HG03460 (cell line): ENCODE measurements around the gene ACACA.

Experiments
- ATAC-seq: cut with Tn5 transposase; IDR thresholded peaks from one replicate; pipeline ENCODE4 v1.9.1; 2021; ENCODE audit not compliant: unreplicated experiment

ACACA gene

DNA sequence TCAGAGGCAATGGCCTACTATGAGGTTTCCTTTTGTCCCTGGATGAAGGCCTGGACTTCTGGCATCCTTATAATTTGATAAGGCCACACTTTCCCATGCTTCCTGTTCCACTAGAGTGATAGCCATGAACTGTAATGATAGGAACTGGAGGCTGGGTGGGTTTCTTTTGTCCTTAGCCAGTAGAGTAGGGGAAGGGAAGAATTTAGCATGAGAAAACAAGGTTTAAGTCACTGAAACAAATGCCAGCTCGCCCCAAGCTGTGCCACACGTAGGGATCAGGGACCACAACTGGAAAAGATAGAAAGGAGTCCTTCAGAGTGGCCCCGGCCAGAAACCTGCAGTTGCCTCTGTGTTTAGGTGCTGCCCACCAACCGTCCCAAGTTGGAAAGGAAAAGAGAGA, 111.7 kb downstream of the ACACA start:
- ATAC-seq: no peak

DNA sequence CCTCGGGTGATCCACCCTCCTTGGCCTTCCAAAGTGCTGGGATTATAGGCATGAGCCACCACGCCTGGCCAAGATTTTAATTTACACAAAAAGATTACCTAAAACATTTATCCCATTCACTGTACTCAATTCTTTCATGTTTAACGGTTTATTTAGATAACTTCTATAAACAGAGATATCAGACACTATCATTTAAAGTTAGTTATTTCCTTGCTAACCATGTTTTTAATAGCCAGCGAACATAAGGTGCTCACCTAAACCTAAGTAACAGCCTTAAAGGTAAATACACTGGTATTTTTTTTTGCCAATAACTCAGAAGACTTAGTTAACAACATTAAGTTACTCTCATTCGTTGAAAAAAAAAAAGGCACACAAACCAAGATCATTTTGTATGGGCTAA, 112.9 kb downstream of the ACACA start:
- no peak for ATAC-seq

- ATAC-seq: no peak
These were observed 114.1 kb downstream of the ACACA start for GRCh38 chr17:37292429-37293139.

- no peak for ATAC-seq
These were observed 115.3 kb downstream of the ACACA start for GRCh38 chr17:37291351-37291750.

DNA sequence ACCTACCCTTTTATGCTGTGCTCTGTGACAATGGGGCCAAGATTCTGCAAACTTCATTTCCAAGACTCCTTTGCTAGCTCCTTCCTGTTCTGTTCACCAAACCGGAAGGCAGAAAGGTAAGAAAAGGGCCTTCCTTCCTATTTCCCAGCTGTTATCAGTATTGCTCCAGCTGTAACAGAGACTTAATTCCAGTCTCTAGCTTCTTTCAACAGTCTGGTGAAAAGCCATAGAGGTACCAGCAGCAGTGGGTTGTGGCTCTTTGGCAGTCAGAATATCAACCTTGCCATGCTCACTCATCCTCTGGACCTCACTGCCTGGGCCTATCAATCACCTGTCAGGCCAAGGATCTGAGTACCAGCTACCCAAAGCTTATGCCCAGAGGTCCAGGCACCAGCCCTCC, 120.2 kb downstream of the ACACA start:
- no peak for ATAC-seq

GRCh38 chr17:37284191-37284590, 122.4 kb downstream of the ACACA start:
- ATAC-seq: no peak

GRCh38 chr17:37283414-37283961, 123.1 kb downstream of the ACACA start:
- no peak for ATAC-seq

GRCh38 chr17:37280841-37281240, 125.8 kb downstream of the ACACA start:
- no peak for ATAC-seq

DNA sequence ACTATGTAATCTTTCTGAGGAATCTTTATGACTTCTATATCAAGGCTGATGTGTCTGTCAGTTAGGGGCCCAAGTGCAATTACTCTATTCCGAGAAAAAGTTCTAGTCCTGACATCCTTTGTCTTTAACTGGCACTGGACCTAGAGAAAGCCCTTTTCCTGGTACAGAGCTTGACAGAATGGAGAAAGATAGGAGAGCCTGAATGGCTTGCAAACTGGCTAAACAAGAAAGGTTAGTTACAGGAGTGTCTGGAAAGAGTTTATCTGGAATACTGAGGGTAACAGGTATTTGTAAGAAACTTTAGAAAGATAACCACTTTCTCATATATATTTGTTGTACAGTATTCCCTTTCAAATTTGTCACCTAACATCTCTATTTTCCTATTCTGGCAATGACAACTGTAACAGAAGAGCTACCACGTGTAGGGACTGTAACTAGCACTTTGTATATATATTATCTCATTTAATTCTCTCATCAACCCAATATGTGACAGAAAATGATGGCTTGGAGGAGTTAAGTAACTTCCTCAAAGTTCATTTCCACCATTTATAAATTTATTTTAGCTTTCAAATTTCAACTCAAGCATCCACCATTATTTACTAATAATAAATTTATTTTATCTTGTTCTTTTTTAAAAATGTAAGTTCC, 128.3 kb downstream of the ACACA start:
- ATAC-seq: no peak

GRCh38 chr17:37276475-37276874, 130.2 kb downstream of the ACACA start:
- ATAC-seq: no peak

DNA sequence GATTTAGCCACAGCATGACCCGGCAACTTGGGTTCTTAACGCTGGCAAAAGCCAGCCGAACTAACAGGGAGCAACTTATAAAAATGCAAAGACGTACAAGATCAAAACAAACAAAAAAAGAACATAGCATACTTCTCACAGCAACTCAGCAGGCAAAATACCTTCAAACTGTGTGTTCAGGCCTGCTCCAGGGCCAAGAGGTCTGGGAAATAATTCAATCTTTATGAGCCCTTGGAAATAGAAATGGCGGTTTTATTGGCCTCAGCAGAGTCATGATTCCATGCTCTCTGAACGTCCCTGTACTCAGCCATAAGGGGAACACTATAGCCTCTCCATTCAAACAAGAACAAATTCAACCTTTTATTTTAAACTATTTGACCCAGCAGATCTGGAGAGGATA, 132.2 kb downstream of the ACACA start:
- ATAC-seq: no peak

- ATAC-seq: no peak
These were observed 133.1 kb downstream of the ACACA start for GRCh38 chr17:37273409-37274051.

- no peak for ATAC-seq
These were observed 141.0 kb downstream of the ACACA start for GRCh38 chr17:37265446-37266173.

DNA sequence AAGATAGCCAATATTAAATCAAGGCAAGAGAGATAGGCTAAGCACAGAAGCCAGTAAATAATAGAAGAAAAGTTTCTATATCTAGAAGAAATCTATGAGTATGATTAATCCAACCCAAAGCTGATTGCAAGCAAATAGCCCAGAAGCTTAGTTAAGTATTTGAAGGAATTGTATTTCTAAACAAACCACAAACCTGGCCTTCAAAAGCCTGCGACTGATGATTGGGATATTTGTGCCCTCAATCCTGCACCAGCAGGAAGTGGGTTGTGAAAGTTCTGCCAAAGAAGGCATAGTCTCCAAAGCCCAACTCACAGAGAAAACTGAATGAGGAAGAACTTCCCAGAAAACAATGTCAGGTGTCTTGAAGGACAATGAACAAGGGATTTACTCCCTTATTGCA, 145.3 kb downstream of the ACACA start:
- no peak for ATAC-seq

DNA sequence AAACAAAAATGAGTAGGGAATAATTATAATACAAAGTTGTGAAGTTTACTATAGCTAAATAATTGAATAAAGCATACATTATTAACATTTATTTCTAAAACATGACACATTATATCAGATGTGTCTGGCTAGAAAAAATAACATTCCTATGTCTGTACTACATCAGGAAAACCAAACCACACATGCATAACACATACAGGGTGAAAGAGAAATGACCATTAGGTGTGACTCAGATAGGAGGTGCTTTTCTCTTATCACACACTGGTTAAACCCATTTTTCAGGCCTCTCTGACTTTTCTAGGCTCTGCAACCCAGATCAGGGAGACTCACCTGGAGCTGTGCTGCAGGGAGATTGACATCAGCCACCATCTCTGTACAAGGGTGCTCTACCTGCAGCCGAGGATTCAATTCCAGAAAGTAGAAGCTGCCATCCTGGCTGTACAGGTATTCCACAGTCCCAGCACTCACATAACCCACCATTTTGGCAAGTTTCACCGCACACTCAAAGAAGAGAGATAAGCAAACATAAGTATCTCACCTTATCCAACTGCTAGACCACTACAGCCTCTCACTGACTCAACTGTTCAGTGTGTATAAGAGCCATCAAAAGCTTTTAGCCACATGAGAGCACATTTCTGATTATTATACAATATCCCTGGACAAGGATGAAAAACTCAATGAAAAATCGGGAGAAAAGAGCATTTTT, 147.5 kb downstream of the ACACA start:
- ATAC-seq: no peak

GRCh38 chr17:37256627-37257026, 150.0 kb downstream of the ACACA start:
- no peak for ATAC-seq

GRCh38 chr17:37255432-37255831, 151.2 kb downstream of the ACACA start:
- no peak for ATAC-seq

GRCh38 chr17:37247825-37248224, 158.8 kb downstream of the ACACA start:
- no peak for ATAC-seq

DNA sequence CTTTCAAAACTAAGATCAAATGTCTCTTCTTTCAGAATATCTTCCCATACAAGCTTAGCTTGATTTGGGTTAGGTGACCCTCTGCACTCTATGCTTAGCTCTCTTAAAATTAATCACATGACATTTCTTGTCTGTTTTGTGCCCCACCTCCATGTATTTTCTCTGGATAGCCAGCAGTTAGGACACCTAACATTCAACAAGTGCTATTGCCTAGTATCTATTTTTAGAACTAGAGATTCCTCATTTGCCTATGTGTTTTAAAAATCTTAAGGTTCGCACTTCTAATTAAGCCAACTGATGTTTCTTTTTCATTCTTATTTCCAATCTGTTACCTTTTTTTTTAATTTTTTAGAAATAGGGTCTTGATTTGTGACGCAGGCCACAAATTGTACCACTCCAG, 160.6 kb downstream of the ACACA start:
- ATAC-seq: no peak

DNA sequence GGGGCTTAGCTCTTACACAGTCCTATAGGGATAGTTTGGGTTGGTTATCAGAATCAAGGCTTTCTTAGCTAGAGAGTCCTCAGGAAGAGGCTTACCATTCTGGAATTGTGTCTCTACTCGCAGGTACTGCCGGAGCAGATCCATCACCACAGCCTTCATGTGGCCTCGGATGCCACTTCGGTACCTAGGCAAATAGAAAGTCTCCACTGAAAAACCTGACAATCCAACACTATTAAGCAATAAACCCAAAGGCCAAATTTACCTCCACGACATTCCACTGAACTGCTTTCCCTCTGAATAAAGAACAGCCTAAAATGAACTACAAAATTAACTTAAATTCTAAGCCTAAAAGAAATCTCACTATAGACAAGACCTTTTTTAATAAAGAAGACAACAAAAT, 166.3 kb downstream of the ACACA start:
- no peak for ATAC-seq
